GM12878 (cell line): ENCODE results near the gene DNAAF6. TPM values are rescaled to one million over a fixed set of nuclear protein-coding genes. Genes with fewer than 3 reads are reported as not detected.

Experiments used
- ATAC-seq: fragments of 200-7000 bp; cut with Tn5 transposase; 3 replicates; pipeline ENCODE4 v1.9.1; 2020; ENCODE audit warnings: mild to moderate bottlenecking, moderate library complexity
- BruUV-seq: library from RNA; stranded (reverse); fragments of 400-500 nt; replicated peaks from 2 replicates; lab custom pipeline; 2021; lab: Mats Ljungman, UMichigan
- CTCF ChIA-PET: fragments of 300-600 bp; sonication (Branson Sonifier 250); formaldehyde crosslinking; extraction: SDS; loops from one replicate; lab custom pipeline; 2021; ENCODE audit warnings: inconsistent platforms; lab: Yijun Ruan, JAX
- POLR2A ChIA-PET: fragments of 350-600 bp; formaldehyde crosslinking; extraction: SDS; loops from one replicate; lab custom pipeline; 2021; ENCODE audit warnings: inconsistent platforms; lab: Charles Lee
- RAD21 ChIA-PET: fragments of 300-600 bp; sonication (Branson Sonifier 250); formaldehyde crosslinking; loops from one replicate; lab custom pipeline; 2023; ENCODE audit warnings: antibody characterized with exemption; ENCODE audit not compliant: unreplicated experiment; lab: Charles Lee
- SMC1A ChIA-PET: fragments of 300-600 bp; sonication (Branson Sonifier 250); formaldehyde crosslinking; loops from one replicate; lab custom pipeline; 2023; ENCODE audit not compliant: unreplicated experiment, uncharacterized antibody; lab: Charles Lee
- DNase-seq: peaks from one replicate; pipeline ENCODE4 v3.0.0-alpha.2; 2011; ENCODE audit warnings: low read depth, low spot score
- FAIRE-seq: peaks from 3 replicates; lab custom pipeline; 2011; peaks lifted over from hg19 to GRCh38; lab: Jason Lieb, UNC
- H2AFZ ChIP-seq: 2 replicates; pipeline ENCODE4 v1.6.0; 2011; ENCODE audit warnings: low read depth, low read length, control low read depth; ENCODE audit not compliant: control insufficient read depth
- H3K27ac ChIP-seq: 2 replicates; pipeline ENCODE4 v1.5.1; 2011; ENCODE audit warnings: control low read depth; ENCODE audit not compliant: control insufficient read depth, insufficient read depth
- H3K27me3 ChIP-seq, 2 experiments: replicated peaks in 1 of 2; 2 replicates each; pipeline versions ENCODE4 v1.6.0 to v1.6.1; 2011; ENCODE audit warnings: low read length in 1 of 2; ENCODE audit not compliant: control insufficient read depth in 2 of 2, insufficient read depth in 2 of 2
- H3K36me3 ChIP-seq, 2 experiments: 2 replicates each; pipeline ENCODE4 v1.5.1; 2011; ENCODE audit warnings: low read length in 1 of 2; ENCODE audit not compliant: control insufficient read depth in 2 of 2, insufficient read depth in 2 of 2
- H3K4me1 ChIP-seq: 2 replicates; pipeline ENCODE4 v1.6.1; 2011; ENCODE audit warnings: mild to moderate bottlenecking, low read length, moderate library complexity, mixed read lengths; ENCODE audit not compliant: control insufficient read depth, insufficient read depth
- H3K4me2 ChIP-seq: 2 replicates; pipeline ENCODE4 v1.6.0; 2011; ENCODE audit warnings: control low read depth; ENCODE audit not compliant: control insufficient read depth, insufficient read depth
- H3K4me3 ChIP-seq: fragments of 200-600 bp; sonication (generic); 2 replicates; pipeline ENCODE4 v1.5.1; 2016
- H3K79me2 ChIP-seq: 2 replicates; pipeline ENCODE4 v1.6.0; 2011; ENCODE audit warnings: low read length; ENCODE audit not compliant: control insufficient read depth, insufficient read depth
- H3K9ac ChIP-seq: 2 replicates; pipeline ENCODE4 v1.8.0; 2011; ENCODE audit warnings: low read length, control low read depth, mixed read lengths; ENCODE audit not compliant: control insufficient read depth, insufficient read depth
- H3K9me3 ChIP-seq: replicated peaks from 3 replicates; pipeline ENCODE4 v1.5.1; 2011; ENCODE audit warnings: mild to moderate bottlenecking, low read length; ENCODE audit not compliant: control insufficient read depth, insufficient read depth
- H4K20me1 ChIP-seq: 2 replicates; pipeline ENCODE4 v1.6.0; 2011; ENCODE audit not compliant: control insufficient read depth, insufficient read depth
- EP300 ChIP-seq, 2 experiments: fragments of 150-350 bp in 1 of 2; IDR thresholded peaks; 2 replicates each; pipeline ENCODE4 v1.6.1; 2011 to 2012; ENCODE audit warnings: low read depth in 2 of 2, low read length in 2 of 2, borderline replicate concordance in 1 of 2, improper control_type of control experiment in 1 of 2, inconsistent platforms in 1 of 2; ENCODE audit not compliant: control insufficient read depth in 1 of 2
- HCFC1 ChIP-seq: fragments of 150-350 bp; IDR thresholded peaks from 2 replicates; pipeline ENCODE4 v1.6.1; 2014; ENCODE audit warnings: low read length
- HSF1 ChIP-seq: fragments of 150-350 bp; IDR thresholded peaks from 2 replicates; pipeline ENCODE4 v1.6.1; 2014; ENCODE audit warnings: mild to moderate bottlenecking, low read depth, low read length
- MTA2 ChIP-seq: fragments of 450-650 bp; IDR thresholded peaks from 2 replicates; pipeline ENCODE4 v1.6.1; 2016; ENCODE audit warnings: low read depth, mild to moderate bottlenecking, moderate library complexity
- MYC ChIP-seq: IDR thresholded peaks from 2 replicates; pipeline ENCODE4 v1.6.1; 2011; ENCODE audit warnings: mild to moderate bottlenecking, low read length, moderate library complexity, inconsistent platforms; ENCODE audit not compliant: insufficient read depth, insufficient replicate concordance, insufficient read length, severe bottlenecking
- NR2C2 ChIP-seq: IDR thresholded peaks from 2 replicates; pipeline ENCODE4 v1.6.1; 2011; ENCODE audit warnings: borderline replicate concordance, low read depth; ENCODE audit not compliant: control insufficient read depth, insufficient read length
- NR2F1 ChIP-seq: fragments of 450-650 bp; conservative IDR thresholded peaks from 2 replicates; pipeline ENCODE4 v1.6.1; 2017; ENCODE audit warnings: mild to moderate bottlenecking
- PKNOX1 ChIP-seq: fragments of 450-650 bp; IDR thresholded peaks from 2 replicates; pipeline ENCODE4 v1.6.1; 2016; ENCODE audit warnings: mild to moderate bottlenecking
- PML ChIP-seq: IDR thresholded peaks from 2 replicates; pipeline ENCODE4 v1.6.1; 2012; ENCODE audit warnings: low read length, inconsistent platforms
- POLR2AphosphoS2 ChIP-seq: IDR thresholded peaks from 2 replicates; pipeline ENCODE4 v1.6.1; 2011; ENCODE audit warnings: low read depth, mild to moderate bottlenecking, low read length, improper control_type of control experiment, moderate library complexity
- POU2F2 ChIP-seq: IDR thresholded peaks from 3 replicates; pipeline ENCODE4 v1.6.1; 2011; ENCODE audit warnings: low read depth, mild to moderate bottlenecking, low read length, borderline replicate concordance
- TCF7 ChIP-seq: IDR thresholded peaks from 2 replicates; pipeline ENCODE4 v1.6.1; 2014; ENCODE audit warnings: antibody characterized with exemption, borderline replicate concordance
- USF2 ChIP-seq: IDR thresholded peaks from 2 replicates; pipeline ENCODE4 v1.6.1; 2011; ENCODE audit warnings: low read depth, low read length, improper control_type of control experiment, borderline replicate concordance
- WGBS: methylation state at CpG from one replicate; pipeline ENCODE4 v1.1.6; 2016; ENCODE audit warnings: low lambda C conversion rate; ENCODE audit not compliant: insufficient replicate concordance, insufficient coverage; ENCODE audit errors: missing lambda C conversion rate; 5-methylcytosine and 5-hydroxymethylcytosine counted together
- in situ Hi-C: fragments of 300-500 bp; cut with MboI; formaldehyde crosslinking; loops from 9 replicates; pipeline ENCODE4 v1.14.3; 2018; ENCODE audit warnings: mixed read lengths
- intact Hi-C: fragments of 100-400 bp; cut with micrococcal nuclease; formaldehyde crosslinking; loops from one replicate; pipeline ENCODE4 v1.14.2; 2022; ENCODE audit not compliant: unreplicated experiment
- polyA plus RNA-seq, 11 experiments: library from polyadenylated mRNA; depleted of rRNA in 4 of 11; unstranded in 6 of 11; stranded (reverse) in 5 of 11; fragments of >200 nt; fragmentation: Nextera tagmentation in 4 of 11; fragmentation: Illumina TruSeq in 1 of 11; extraction: Ambion mirVana in 4 of 11; extraction: Trizol in 1 of 11; gene quantifications; 1 replicate in 1 of 11; 2 replicates in 10 of 11; pipeline versions ENCODE4 v1.2.1 to v1.2.3, GENCODE V29; 2011 to 2016; ENCODE audit warnings: inconsistent platforms in 2 of 11, missing spikeins in 2 of 11, low read depth in 1 of 11
- total RNA-seq, 4 experiments: library from RNA; depleted of rRNA in 3 of 4; stranded (reverse); fragments of >200 nt in 3 of 4; fragmentation: Illumina TruSeq in 1 of 4; extraction: Trizol in 1 of 4; gene quantifications; 2 replicates each; pipeline versions ENCODE4 v1.2.1 to v1.2.3, GENCODE V29; 2013 to 2021

The DNAAF6 gene
- total and polyA plus RNA-seq, 10 of the 15 experiments (the other 5 are each of a cell fraction or from before 2014, with no cell fraction given) = not detected

- H2AFZ ChIP-seq = no peak overlapping the region
- TF ChIP-seq HCFC1 (no peak), MTA2 (no peak), MYC (no peak), USF2 (no peak), POLR2AphosphoS2 (no peak)
- no TSS peak for BruUV-seq
- H4K20me1 ChIP-seq = no peaks in the 10 kb centered on the region
- no peaks in the 10 kb centered on the region for H3K9me3 ChIP-seq
- no peak for ATAC-seq
- no peaks in the 10 kb centered on the region for H3K4me1 ChIP-seq
- H3K27ac ChIP-seq = no peak overlapping the region
- SMC1A ChIA-PET = no interaction called here
- no peak overlapping the region for H3K4me2 ChIP-seq
- DNase-seq = no peak
- H3K9ac ChIP-seq = no peak overlapping the region
- no peaks in the 10 kb centered on the region for H3K36me3 ChIP-seq
- WGBS = 48% methylated on average over 41 of the region's 41 CpGs
- POLR2A ChIA-PET = no interaction called here
- H3K79me2 ChIP-seq = no peaks in the 10 kb centered on the region
- RAD21 ChIA-PET = no interaction called here
- CTCF ChIA-PET = no interaction called here
- no peak for FAIRE-seq
- in situ Hi-C loops (no loop called here), intact Hi-C loops (no loop called here)
- no peaks in the 10 kb centered on the region; a peak in 1 of 4 replicates for H3K27me3 ChIP-seq
- H3K4me3 ChIP-seq = no peak overlapping the region
These were observed 66.1 kb downstream of the DNAAF6 start for GRCh38 chrX:107272431-107272921.

GRCh38 chrX:107273795-107274194 is 67.4 kb downstream of the DNAAF6 start:
- Histone ChIP-seq H3K27me3 (no peaks in the 10 kb centered on the region; a peak in 1 of 4 replicates), H3K36me3 (no peaks in the 10 kb centered on the region), H3K27ac (no peak overlapping the region), H3K4me2 (no peak overlapping the region), H2AFZ (no peak overlapping the region), H3K4me1 (no peaks in the 10 kb centered on the region), H3K4me3 (no peak overlapping the region), H4K20me1 (no peaks in the 10 kb centered on the region), H3K79me2 (no peaks in the 10 kb centered on the region), H3K9me3 (no peaks in the 10 kb centered on the region), H3K9ac (no peak overlapping the region)
- intact Hi-C loops = no loop called here
- in situ Hi-C loops = no loop called here
- ATAC-seq = no peak
- WGBS = 59% methylated on average over 3 of the region's 3 CpGs
- no peak for DNase-seq
- FAIRE-seq = no peak
- SMC1A ChIA-PET = no interaction called here
- no TSS peak for BruUV-seq
- RAD21 ChIA-PET = no interaction called here
- CTCF ChIA-PET = no interaction called here
- POLR2A ChIA-PET = no interaction called here
- TF ChIP-seq POU2F2 (no peak), NR2C2 (no peak), TCF7 (no peak), NR2F1 (no peak), PKNOX1 (no peak), EP300 (IDR thresholded peaks at IDR 0.05; ENCODE audit: borderline replicate concordance in 1 of 2, control insufficient read depth in 1 of 2, low read depth in 2 of 2, low read length in 2 of 2) (no peak), HSF1 (no peak), PML (no peak)
